Activated naive CD8-positive, alpha-beta T cell treated with anti-CD3 and anti-CD28 coated beads for 36 hours (primary cell): ENCODE data around the gene SPRR2D. TPM values are rescaled to one million over a fixed set of nuclear protein-coding genes. Genes with fewer than 3 reads are reported as not detected.

Experiments used
- total RNA-seq, 2 experiments: library from RNA; stranded (reverse); gene quantifications; one replicate each; pipeline ENCODE4 v1.2.3, GENCODE V29; 2021

Gene SPRR2D
- total RNA-seq, 2 experiments from 2014 or later: not detected

Other genes with a start within 250 kb of the SPRR2D start
- not detected for gene LCE1D, start 244.4 kb downstream of the SPRR2D start, total RNA-seq
- not detected for gene LCE1C, start 234.5 kb downstream of the SPRR2D start, total RNA-seq
- gene LCE1B, start 229.1 kb downstream of the SPRR2D start, total RNA-seq: not detected
- not detected for gene LCE1A, start 213.6 kb downstream of the SPRR2D start, total RNA-seq
- not detected for gene LCE6A, start 198.3 kb downstream of the SPRR2D start, total RNA-seq
- gene LCE7A, start 181.1 kb downstream of the SPRR2D start, total RNA-seq: not detected
- not detected for gene SMCP, start 162.8 kb downstream of the SPRR2D start, total RNA-seq
- gene IVL, start 132.6 kb downstream of the SPRR2D start, total RNA-seq: not detected
- not detected for gene SPRR5, start 93.9 kb downstream of the SPRR2D start, total RNA-seq
- not detected for gene SPRR4, start 70.5 kb downstream of the SPRR2D start, total RNA-seq
- gene SPRR1A, start 57.0 kb downstream of the SPRR2D start, total RNA-seq: not detected
- not detected for gene SPRR3, start 39.4 kb downstream of the SPRR2D start, total RNA-seq
- gene SPRR1B, start 9.9 kb downstream of the SPRR2D start, total RNA-seq: not detected
- not detected for gene SPRR2A, start 16.4 kb upstream of the SPRR2D start, total RNA-seq
- not detected for gene SPRR2B, start 30.5 kb upstream of the SPRR2D start, total RNA-seq
- gene SPRR2E, start 53.4 kb upstream of the SPRR2D start, total RNA-seq: not detected
- not detected for gene SPRR2F, start 72.4 kb upstream of the SPRR2D start, total RNA-seq
- not detected for gene SPRR2G, start 109.8 kb upstream of the SPRR2D start, total RNA-seq
- gene LELP1, start 162.3 kb upstream of the SPRR2D start, total RNA-seq: not detected
- not detected for gene PRR9, start 176.5 kb upstream of the SPRR2D start, total RNA-seq
- gene LORICRIN, start 218.6 kb upstream of the SPRR2D start, total RNA-seq: not detected